Measurements from ENCODE around the gene IMPG2. TPM values are rescaled to one million over a fixed set of nuclear protein-coding genes. Genes with fewer than 3 reads are reported as not detected.

IMPG2 gene
- total RNA-seq, 1 experiment from 2014 or later = 0.04 TPM

DNA sequence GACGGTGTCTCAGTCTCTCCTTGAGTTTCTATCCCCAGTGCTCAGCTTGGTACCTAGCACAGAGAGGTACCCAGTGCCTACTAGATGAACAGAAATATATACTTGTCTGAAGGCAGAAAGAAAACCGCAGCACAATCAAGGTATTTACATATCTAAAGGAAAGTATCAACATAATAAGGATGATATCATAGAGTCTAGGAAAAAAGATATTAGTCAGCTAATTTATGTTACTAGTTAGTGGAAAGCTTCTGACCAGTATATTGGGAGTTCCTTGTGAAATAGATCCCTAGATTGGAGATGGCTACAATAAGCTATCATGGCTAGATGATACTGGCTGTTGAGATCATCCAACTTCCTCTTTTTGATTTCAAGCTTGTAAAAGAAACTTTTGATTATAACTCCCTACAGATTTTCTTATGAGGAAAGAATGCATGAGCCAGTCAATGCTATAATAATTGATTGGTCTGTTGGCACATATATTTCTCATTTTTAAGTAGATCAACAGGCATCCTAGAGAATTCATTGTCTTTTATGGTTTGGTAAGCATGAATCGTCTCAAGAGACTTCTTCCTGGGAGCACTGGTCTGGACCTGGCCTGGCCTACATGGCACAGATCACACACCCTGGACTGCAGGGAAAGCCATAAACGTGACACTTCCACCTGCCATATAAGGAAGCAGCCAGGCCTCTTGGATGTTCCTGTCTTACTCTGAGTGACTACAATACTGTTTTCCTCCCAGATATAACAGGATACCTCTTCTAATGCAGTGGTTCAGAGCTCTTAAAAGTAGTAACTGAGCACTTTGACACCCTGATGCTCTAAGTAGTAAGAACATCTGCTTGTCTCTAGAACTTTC lies 60.7 kb downstream of the IMPG2 start:
- no peak for DNase-seq
- Mint-ChIP-seq H3K4me3 (no peak overlapping the region), H3K9me3 (no peaks in the 10 kb centered on the region), H3K27ac (no peak overlapping the region), H3K4me1 (peaks cover 0 to 2% of the 10 kb centered on the region in 2 experiments; a peak in 2 of 4 replicates), H3K36me3 (ENCODE audit: insufficient read depth in 1 of 3, low read depth in 3 of 3) (no peaks in the 10 kb centered on the region), H3K27me3 (ENCODE audit: low read depth) (peaks cover 21% of the 10 kb centered on the region)
- Histone ChIP-seq H3K56ac (ENCODE audit: insufficient read length, low read depth, low read length) (no peak overlapping the region), H2AFZ (ENCODE audit: low read length) (no peak overlapping the region), H3K4me1 (ENCODE audit: insufficient read depth, low read length) (no peaks in the 10 kb centered on the region), H3K27me3 (ENCODE audit: insufficient read depth, low read length) (no peaks in the 10 kb centered on the region), H2BK12ac (ENCODE audit: insufficient read length, low read depth, low read length) (no peak overlapping the region), H3K23ac (ENCODE audit: insufficient read length, low read depth, low read length) (no peak overlapping the region), H4K5ac (ENCODE audit: insufficient read length, low read depth, low read length) (no peak overlapping the region), H3K4ac (ENCODE audit: low read depth, low read length) (no peak overlapping the region), H3K27ac (ENCODE audit: insufficient read length, low read depth, low read length) (no peak overlapping the region), H3K23me2 (ENCODE audit: insufficient read length, low read depth, low read length, poor library complexity, severe bottlenecking) (no peaks in the 10 kb centered on the region), H4K8ac (replicated peaks; ENCODE audit: insufficient read length, low read depth, low read length) (no peak overlapping the region), H3K9ac (ENCODE audit: extremely low read depth, insufficient read length, low read length) (no peak overlapping the region), H3K4me2 (ENCODE audit: insufficient read depth, insufficient read length, low read length) (no peak overlapping the region), H2BK15ac (ENCODE audit: low read depth, low read length) (no peak overlapping the region), H4K91ac (ENCODE audit: insufficient read length, low read depth, low read length) (no peak overlapping the region), H3K18ac (ENCODE audit: insufficient read length, low read depth, low read length) (no peak overlapping the region), H3K9me3 (ENCODE audit: control insufficient read depth, low read depth, low read length) (no peaks in the 10 kb centered on the region), H4K20me1 (ENCODE audit: control insufficient read depth, insufficient read depth, insufficient read length) (no peaks in the 10 kb centered on the region), H2BK120ac (ENCODE audit: low read depth, low read length, poor library complexity, severe bottlenecking) (no peak overlapping the region), H2BK5ac (ENCODE audit: insufficient read length, low read length) (no peak overlapping the region), H3T11ph (ENCODE audit: low read length) (no peak overlapping the region), H3K79me1 (ENCODE audit: insufficient read depth, low read depth, low read length, poor library complexity, severe bottlenecking) (no peaks in the 10 kb centered on the region), H2AK5ac (ENCODE audit: insufficient read length, low read length) (no peak overlapping the region), H2BK20ac (ENCODE audit: low read depth, low read length, poor library complexity, severe bottlenecking) (no peak overlapping the region), H3K79me2 (ENCODE audit: insufficient read depth, low read length) (no peaks in the 10 kb centered on the region), H3K14ac (ENCODE audit: insufficient read depth, low read length) (no peak overlapping the region)
- TF ChIP-seq, protein P1, sequence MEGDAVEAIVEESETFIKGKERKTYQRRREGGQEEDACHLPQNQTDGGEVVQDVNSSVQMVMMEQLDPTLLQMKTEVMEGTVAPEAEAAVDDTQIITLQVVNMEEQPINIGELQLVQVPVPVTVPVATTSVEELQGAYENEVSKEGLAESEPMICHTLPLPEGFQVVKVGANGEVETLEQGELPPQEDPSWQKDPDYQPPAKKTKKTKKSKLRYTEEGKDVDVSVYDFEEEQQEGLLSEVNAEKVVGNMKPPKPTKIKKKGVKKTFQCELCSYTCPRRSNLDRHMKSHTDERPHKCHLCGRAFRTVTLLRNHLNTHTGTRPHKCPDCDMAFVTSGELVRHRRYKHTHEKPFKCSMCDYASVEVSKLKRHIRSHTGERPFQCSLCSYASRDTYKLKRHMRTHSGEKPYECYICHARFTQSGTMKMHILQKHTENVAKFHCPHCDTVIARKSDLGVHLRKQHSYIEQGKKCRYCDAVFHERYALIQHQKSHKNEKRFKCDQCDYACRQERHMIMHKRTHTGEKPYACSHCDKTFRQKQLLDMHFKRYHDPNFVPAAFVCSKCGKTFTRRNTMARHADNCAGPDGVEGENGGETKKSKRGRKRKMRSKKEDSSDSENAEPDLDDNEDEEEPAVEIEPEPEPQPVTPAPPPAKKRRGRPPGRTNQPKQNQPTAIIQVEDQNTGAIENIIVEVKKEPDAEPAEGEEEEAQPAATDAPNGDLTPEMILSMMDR (conservative IDR thresholded peaks at IDR 0.05) = no peak
- no CpG with 5 or more reads among the region's 4 CpGs for WGBS (ENCODE audit: extremely low coverage, insufficient read length, low lambda C conversion rate)

Measured in H9 (cell line).